IMR-90 (cell line): ENCODE measurements around the gene MSL3. TPM values are rescaled to one million over a fixed set of nuclear protein-coding genes. Genes with fewer than 3 reads are reported as not detected.

Source experiments
- ATAC-seq: fragments of 200-7000 bp; cut with Tn5 transposase; 2 replicates; pipeline ENCODE4 v1.9.1; 2020; ENCODE audit warnings: low read depth, mild to moderate bottlenecking, moderate library complexity
- BruUV-seq: library from RNA; stranded (reverse); fragments of 400-500 nt; replicated peaks from 2 replicates; lab custom pipeline; 2021; lab: Mats Ljungman, UMichigan
- CTCF ChIA-PET: fragments of 300-600 bp; formaldehyde crosslinking; extraction: SDS; loops from one replicate; lab custom pipeline; 2021; ENCODE audit warnings: antibody characterized with exemption; lab: Yijun Ruan, JAX
- POLR2A ChIA-PET: fragments of 300-600 bp; sonication (Branson Sonifier 250); formaldehyde crosslinking; loops from one replicate; lab custom pipeline; 2022; ENCODE audit warnings: antibody characterized with exemption; ENCODE audit not compliant: unreplicated experiment; lab: Charles Lee
- DNase-seq: peaks from one replicate; pipeline ENCODE4 v3.0.0; 2013
- H2AFZ ChIP-seq: replicated peaks from 2 replicates; pipeline ENCODE3; 2013; ENCODE audit warnings: low read length, mild to moderate bottlenecking; ENCODE audit not compliant: poor library complexity
- H2AK5ac ChIP-seq: 2 replicates; pipeline ENCODE4 v1.6.1; 2013; ENCODE audit warnings: low read depth, low read length, inconsistent platforms
- H2AK9ac ChIP-seq: replicated peaks from 2 replicates; pipeline ENCODE3; 2013; ENCODE audit warnings: mild to moderate bottlenecking, low read depth, low read length, moderate library complexity; ENCODE audit not compliant: poor library complexity
- H2BK120ac ChIP-seq: 2 replicates; pipeline ENCODE4 v1.6.1; 2013; ENCODE audit warnings: low read depth, low read length, inconsistent platforms
- H2BK15ac ChIP-seq: 3 replicates; pipeline ENCODE4 v1.6.1; 2013; ENCODE audit warnings: low read depth, low read length, inconsistent platforms
- H2BK20ac ChIP-seq: 2 replicates; pipeline ENCODE4 v1.6.1; 2013; ENCODE audit warnings: low read depth, mild to moderate bottlenecking, inconsistent platforms, low read length, moderate library complexity
- H2BK5ac ChIP-seq: 2 replicates; pipeline ENCODE4 v1.6.1; 2013; ENCODE audit warnings: mild to moderate bottlenecking, low read depth, low read length, inconsistent platforms; ENCODE audit not compliant: poor library complexity, severe bottlenecking
- H3K14ac ChIP-seq: replicated peaks from 2 replicates; pipeline ENCODE4 v1.6.1; 2013; ENCODE audit warnings: low read depth, low read length, inconsistent platforms
- H3K18ac ChIP-seq: 2 replicates; pipeline ENCODE4 v1.6.1; 2013; ENCODE audit warnings: low read depth, low read length, control low read depth
- H3K23ac ChIP-seq: 2 replicates; pipeline ENCODE4 v1.6.1; 2013; ENCODE audit warnings: low read depth, low read length, inconsistent platforms
- H3K27ac ChIP-seq: 2 replicates; pipeline ENCODE4 v1.5.1; 2013; ENCODE audit warnings: mild to moderate bottlenecking, control low read depth, low read length; ENCODE audit not compliant: insufficient read depth
- H3K27me3 ChIP-seq: 2 replicates; pipeline ENCODE4 v1.6.1; 2013; ENCODE audit warnings: low read length; ENCODE audit not compliant: control insufficient read depth, insufficient read depth
- H3K36me3 ChIP-seq: 2 replicates; pipeline ENCODE4 v1.6.1; 2013; ENCODE audit warnings: low read length, mixed read lengths; ENCODE audit not compliant: control insufficient read depth, insufficient read depth
- H3K4ac ChIP-seq: 2 replicates; pipeline ENCODE4 v1.6.1; 2013; ENCODE audit warnings: low read depth, low read length, inconsistent platforms
- H3K4me1 ChIP-seq: 2 replicates; pipeline ENCODE4 v1.6.1; 2013; ENCODE audit warnings: low read length, mixed read lengths; ENCODE audit not compliant: control insufficient read depth, insufficient read depth
- H3K4me2 ChIP-seq: 2 replicates; pipeline ENCODE4 v1.6.1; 2013; ENCODE audit warnings: low read depth, mild to moderate bottlenecking, control low read depth, low read length, moderate library complexity
- H3K4me3 ChIP-seq: 2 replicates; pipeline ENCODE4 v1.5.1; 2013; ENCODE audit warnings: low read depth, mild to moderate bottlenecking, control low read depth, low read length, moderate library complexity; ENCODE audit not compliant: insufficient read depth
- H3K56ac ChIP-seq: 2 replicates; pipeline ENCODE4 v1.6.1; 2013; ENCODE audit warnings: low read length, inconsistent platforms; ENCODE audit not compliant: insufficient read depth; ENCODE audit errors: extremely low read depth
- H3K79me1 ChIP-seq, 2 experiments: 2 replicates each; pipeline ENCODE4 v1.6.1; 2013; ENCODE audit warnings: low read length in 2 of 2, inconsistent platforms in 1 of 2, low read depth in 1 of 2
- H3K9ac ChIP-seq: 2 replicates; pipeline ENCODE4 v1.6.1; 2013; ENCODE audit warnings: low read depth, low read length, control low read depth
- H3K9me1 ChIP-seq: 2 replicates; pipeline ENCODE4 v1.6.1; 2013; ENCODE audit warnings: low read length, inconsistent platforms; ENCODE audit not compliant: insufficient read depth
- H3K9me3 ChIP-seq: 2 replicates; pipeline ENCODE4 v1.6.1; 2013; ENCODE audit warnings: low read length; ENCODE audit not compliant: control insufficient read depth, insufficient read depth
- H4K20me1 ChIP-seq: 2 replicates; pipeline ENCODE4 v1.6.1; 2013; ENCODE audit warnings: low read length, inconsistent platforms; ENCODE audit not compliant: insufficient read depth
- H4K5ac ChIP-seq: 2 replicates; pipeline ENCODE4 v1.6.1; 2013; ENCODE audit warnings: mild to moderate bottlenecking, low read depth, low read length, control low read depth
- H4K8ac ChIP-seq, 2 experiments: 2 replicates each; pipeline ENCODE4 v1.6.1; 2013; ENCODE audit warnings: low read depth in 2 of 2, low read length in 2 of 2, control low read depth in 1 of 2, inconsistent platforms in 1 of 2
- H4K91ac ChIP-seq: 2 replicates; pipeline ENCODE4 v1.6.1; 2013; ENCODE audit warnings: low read depth, low read length, inconsistent platforms; ENCODE audit not compliant: insufficient read depth
- BHLHE40 ChIP-seq: fragments of 150-350 bp; IDR thresholded peaks from 2 replicates; pipeline ENCODE4 v1.6.1; 2016; ENCODE audit warnings: mild to moderate bottlenecking, low read depth, low read length
- CEBPB ChIP-seq: IDR thresholded peaks from 2 replicates; pipeline ENCODE4 v1.6.1; 2012; ENCODE audit warnings: low read depth, low read length, improper control_type of control experiment
- CHD1 ChIP-seq: IDR thresholded peaks from 2 replicates; pipeline ENCODE4 v1.6.1; 2012; ENCODE audit warnings: low read depth, low read length, improper control_type of control experiment
- CTCF ChIP-seq: conservative IDR thresholded peaks from 2 replicates; pipeline ENCODE4 v1.5.1; 2012; ENCODE audit warnings: mild to moderate bottlenecking, low read depth, low read length, improper control_type of control experiment
- FOS ChIP-seq: fragments of 150-350 bp; IDR thresholded peaks from 2 replicates; pipeline ENCODE4 v1.6.1; 2016; ENCODE audit warnings: low read depth, low read length
- MAFK ChIP-seq: IDR thresholded peaks from 2 replicates; pipeline ENCODE4 v1.6.1; 2012; ENCODE audit warnings: low read depth, low read length, improper control_type of control experiment
- MAZ ChIP-seq: IDR thresholded peaks from 2 replicates; pipeline ENCODE4 v1.6.1; 2012; ENCODE audit warnings: low read depth, mild to moderate bottlenecking, low read length, improper control_type of control experiment, moderate library complexity, borderline replicate concordance
- MXI1 ChIP-seq: IDR thresholded peaks from 2 replicates; pipeline ENCODE4 v1.6.1; 2012; ENCODE audit warnings: low read depth, mild to moderate bottlenecking, low read length, moderate library complexity, borderline replicate concordance
- NFE2L2 ChIP-seq: fragments of 150-350 bp; IDR thresholded peaks from 2 replicates; pipeline ENCODE4 v1.6.1; 2016; ENCODE audit warnings: low read depth, mild to moderate bottlenecking, low read length
- POLR2A ChIP-seq: IDR thresholded peaks from 2 replicates; pipeline ENCODE4 v1.6.1; 2012; ENCODE audit warnings: mild to moderate bottlenecking, low read depth, low read length
- RAD21 ChIP-seq: IDR thresholded peaks from 2 replicates; pipeline ENCODE4 v1.6.1; 2012; ENCODE audit warnings: low read length, improper control_type of control experiment
- RCOR1 ChIP-seq: IDR thresholded peaks from 2 replicates; pipeline ENCODE4 v1.6.1; 2012; ENCODE audit warnings: mild to moderate bottlenecking, low read length, improper control_type of control experiment; ENCODE audit not compliant: insufficient replicate concordance
- RFX5 ChIP-seq: IDR thresholded peaks from 2 replicates; pipeline ENCODE4 v1.8.0; 2012; ENCODE audit warnings: low read depth, mild to moderate bottlenecking, low read length, moderate library complexity
- SMC3 ChIP-seq: fragments of 150-350 bp; IDR thresholded peaks from 2 replicates; pipeline ENCODE4 v1.6.1; 2016; ENCODE audit warnings: low read depth, mild to moderate bottlenecking, antibody characterized with exemption, low read length, moderate library complexity
- WGBS, 2 experiments: methylation state at CpG; one replicate each; pipeline versions ENCODE4 v1.1.5 to v1.1.7; 2013; ENCODE audit warnings: missing lambda C conversion rate in 2 of 2; ENCODE audit not compliant: insufficient read length in 1 of 2; ENCODE audit errors: extremely low coverage in 2 of 2; 5-methylcytosine and 5-hydroxymethylcytosine counted together
- dilution Hi-C: fragments of 300-500 bp; cut with HindIII; formaldehyde crosslinking; loops from one replicate; pipeline ENCODE4 v1.14.3; 2018; ENCODE audit warnings: low sequenced_read_pairs; ENCODE audit not compliant: unreplicated experiment
- in situ Hi-C: fragments of 300-500 bp; cut with MboI; formaldehyde crosslinking; loops from 3 replicates; pipeline ENCODE4 v1.14.3; 2019; ENCODE audit warnings: low sequenced_read_pairs, inconsistent platforms, mixed read lengths
- intact Hi-C: fragments of 100-400 bp; cut with micrococcal nuclease; formaldehyde crosslinking; loops from 2 replicates; pipeline ENCODE4 v1.10.0; 2022
- polyA plus RNA-seq, 3 experiments: library from polyadenylated mRNA; depleted of rRNA; stranded (reverse); fragments of >200 nt; gene quantifications; 2 replicates each; pipeline ENCODE4 v1.2.3, GENCODE V29; 2012; ENCODE audit warnings: low replicate concordance in 1 of 3
- total RNA-seq: library from RNA; depleted of rRNA; stranded (reverse); fragments of >200 nt; gene quantifications from 2 replicates; pipeline ENCODE4 v1.2.3, GENCODE V29; 2012
- TF ChIP-seq, protein P1 (sequence below): fragments of 150-350 bp; IDR thresholded peaks from 2 replicates; pipeline ENCODE4 v1.6.1; 2017; ENCODE audit warnings: mild to moderate bottlenecking, antibody characterized with exemption, low read length, low read depth
- TF ChIP-seq, protein P2 (sequence below): fragments of 150-350 bp; IDR thresholded peaks from 2 replicates; pipeline ENCODE4 v1.6.1; 2016; ENCODE audit warnings: low read depth, mild to moderate bottlenecking, low read length, moderate library complexity, borderline replicate concordance

Gene MSL3
- total and polyA plus RNA-seq, 2 of the 4 experiments (the other 2 are of a cell fraction), result 19.6 to 21.3 TPM

- Histone ChIP-seq H3K79me1 (no peaks in the 10 kb centered on the region), H2AK5ac (no peak overlapping the region), H3K4me3 (no peak overlapping the region), H3K9me1 (no peaks in the 10 kb centered on the region), H3K18ac (no peak overlapping the region), H2BK120ac (no peak overlapping the region), H3K9ac (no peak overlapping the region), H2BK5ac (no peak overlapping the region), H3K27ac (no peak overlapping the region), H3K14ac (no peak overlapping the region), H2BK15ac (no peak overlapping the region), H3K4me2 (no peak overlapping the region), H3K23ac (no peak overlapping the region), H2BK20ac (no peak overlapping the region), H3K4ac (no peak overlapping the region), H4K91ac (no peak overlapping the region), H4K5ac (no peak overlapping the region), H3K27me3 (no peaks in the 10 kb centered on the region), H3K9me3 (no peaks in the 10 kb centered on the region), H2AK9ac (no peak overlapping the region), H4K20me1 (no peaks in the 10 kb centered on the region), H3K56ac (no peak overlapping the region), H2AFZ (no peak overlapping the region), H3K4me1 (no peaks in the 10 kb centered on the region), H3K36me3 (peaks cover 27% of the 10 kb centered on the region), H4K8ac (no peak overlapping the region)
- TF ChIP-seq NFE2L2 (no peak), MAFK (no peak), RFX5 (no peak), POLR2A (no peak), CEBPB (no peak), FOS (no peak), BHLHE40 (no peak), CTCF (no peak), RAD21 (no peak), CHD1 (no peak), MXI1 (no peak), SMC3 (no peak), RCOR1 (no peak), MAZ (no peak)
- TF ChIP-seq, protein P1, sequence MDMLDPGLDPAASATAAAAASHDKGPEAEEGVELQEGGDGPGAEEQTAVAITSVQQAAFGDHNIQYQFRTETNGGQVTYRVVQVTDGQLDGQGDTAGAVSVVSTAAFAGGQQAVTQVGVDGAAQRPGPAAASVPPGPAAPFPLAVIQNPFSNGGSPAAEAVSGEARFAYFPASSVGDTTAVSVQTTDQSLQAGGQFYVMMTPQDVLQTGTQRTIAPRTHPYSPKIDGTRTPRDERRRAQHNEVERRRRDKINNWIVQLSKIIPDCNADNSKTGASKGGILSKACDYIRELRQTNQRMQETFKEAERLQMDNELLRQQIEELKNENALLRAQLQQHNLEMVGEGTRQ, result no peak
- TF ChIP-seq, protein P2, sequence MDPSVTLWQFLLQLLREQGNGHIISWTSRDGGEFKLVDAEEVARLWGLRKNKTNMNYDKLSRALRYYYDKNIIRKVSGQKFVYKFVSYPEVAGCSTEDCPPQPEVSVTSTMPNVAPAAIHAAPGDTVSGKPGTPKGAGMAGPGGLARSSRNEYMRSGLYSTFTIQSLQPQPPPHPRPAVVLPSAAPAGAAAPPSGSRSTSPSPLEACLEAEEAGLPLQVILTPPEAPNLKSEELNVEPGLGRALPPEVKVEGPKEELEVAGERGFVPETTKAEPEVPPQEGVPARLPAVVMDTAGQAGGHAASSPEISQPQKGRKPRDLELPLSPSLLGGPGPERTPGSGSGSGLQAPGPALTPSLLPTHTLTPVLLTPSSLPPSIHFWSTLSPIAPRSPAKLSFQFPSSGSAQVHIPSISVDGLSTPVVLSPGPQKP, result no peak
- dilution Hi-C loops (no loop called here), in situ Hi-C loops (loop anchor here (10.0 to 25.0 kb wide), 2 partner anchors 622 to 1579 kb away; no protein-coding TSS in a partner anchor), intact Hi-C loops (no loop called here)
- no peak for DNase-seq
- ChIA-PET POLR2A (no interaction called here), CTCF (no interaction called here)
- WGBS, 2 experiments, result no CpG with 5 or more reads among the region's 9 CpGs
- no peak for ATAC-seq
- BruUV-seq, result no TSS peak
These were observed 8.4 kb downstream of the MSL3 start for GRCh38 chrX:11766487-11766886.
